ENCODE data around the gene DDX54.

DDX54 gene

GRCh38 chr12:113158439-113159203 lies 26.7 kb downstream of the DDX54 start:
- Histone ChIP-seq H3K9ac (ENCODE audit: low read length in 2 of 2) (no peak overlapping the region), H3K27me3 (ENCODE audit: control insufficient read depth in 1 of 2, insufficient read depth in 2 of 2, low read length in 2 of 2) (peaks cover 20 to 28% of the 10 kb centered on the region in 2 donors), H3K4me3 (ENCODE audit: low read length in 2 of 2) (no peak overlapping the region), H3K27ac (ENCODE audit: low read length) (no peak overlapping the region), H3K9me3 (ENCODE audit: control insufficient read depth in 2 of 2, low read length in 2 of 2) (no peaks in the 10 kb centered on the region), H3K36me3 (ENCODE audit: control insufficient read depth in 2 of 2, insufficient read depth in 2 of 2, low read length in 2 of 2) (peaks cover 38 to 48% of the 10 kb centered on the region in 2 donors), H3K4me1 (ENCODE audit: control insufficient read depth, insufficient read depth, low read length) (peaks cover 6% of the 10 kb centered on the region)

GRCh38 chr12:113157218-113157859 lies 27.9 kb downstream of the DDX54 start:
- H3K4me1 ChIP-seq (ENCODE audit: control insufficient read depth, insufficient read depth, low read length), result peaks cover 16% of the 10 kb centered on the region
- H3K27ac ChIP-seq (ENCODE audit: low read length), result no peak overlapping the region
- no peak overlapping the region for H3K4me3 ChIP-seq (ENCODE audit: low read length in 2 of 2)
- H3K27me3 ChIP-seq (ENCODE audit: control insufficient read depth in 1 of 2, insufficient read depth in 2 of 2, low read length in 2 of 2), result peaks cover 24 to 34% of the 10 kb centered on the region in 2 donors
- H3K9ac ChIP-seq (ENCODE audit: low read length in 2 of 2), result no peak overlapping the region
- H3K9me3 ChIP-seq (ENCODE audit: control insufficient read depth in 2 of 2, low read length in 2 of 2), result no peaks in the 10 kb centered on the region
- peaks cover 30 to 38% of the 10 kb centered on the region in 2 donors for H3K36me3 ChIP-seq (ENCODE audit: control insufficient read depth in 2 of 2, insufficient read depth in 2 of 2, low read length in 2 of 2)

- Histone ChIP-seq H3K27me3 (ENCODE audit: control insufficient read depth in 1 of 2, insufficient read depth in 2 of 2, low read length in 2 of 2) (peaks cover 32 to 40% of the 10 kb centered on the region in 2 donors), H3K4me1 (ENCODE audit: control insufficient read depth, insufficient read depth, low read length) (peaks cover 16% of the 10 kb centered on the region), H3K9ac (ENCODE audit: low read length in 2 of 2) (no peak overlapping the region), H3K36me3 (ENCODE audit: control insufficient read depth in 2 of 2, insufficient read depth in 2 of 2, low read length in 2 of 2) (peaks cover 19 to 24% of the 10 kb centered on the region in 2 donors), H3K4me3 (ENCODE audit: low read length in 2 of 2) (no peak overlapping the region), H3K27ac (ENCODE audit: low read length) (no peak overlapping the region), H3K9me3 (ENCODE audit: control insufficient read depth in 2 of 2, low read length in 2 of 2) (no peaks in the 10 kb centered on the region)
These were observed 29.6 kb downstream of the DDX54 start for GRCh38 chr12:113155646-113156045.

GRCh38 chr12:113155060-113155459 lies 30.2 kb downstream of the DDX54 start:
- Histone ChIP-seq H3K27ac (ENCODE audit: low read length) (no peak overlapping the region), H3K4me3 (ENCODE audit: low read length in 2 of 2) (no peak overlapping the region), H3K4me1 (ENCODE audit: control insufficient read depth, insufficient read depth, low read length) (peaks cover 16% of the 10 kb centered on the region), H3K9me3 (ENCODE audit: control insufficient read depth in 2 of 2, low read length in 2 of 2) (no peaks in the 10 kb centered on the region), H3K27me3 (ENCODE audit: control insufficient read depth in 1 of 2, insufficient read depth in 2 of 2, low read length in 2 of 2) (peaks cover 38 to 40% of the 10 kb centered on the region in 2 donors), H3K9ac (ENCODE audit: low read length in 2 of 2) (no peak overlapping the region), H3K36me3 (ENCODE audit: control insufficient read depth in 2 of 2, insufficient read depth in 2 of 2, low read length in 2 of 2) (peaks cover 13 to 19% of the 10 kb centered on the region in 2 donors)

GRCh38 chr12:113154351-113154973 lies 30.8 kb downstream of the DDX54 start:
- no peak overlapping the region for H3K27ac ChIP-seq (ENCODE audit: low read length)
- peak overlapping the region; percentile 22 to 35 for H3K4me3 ChIP-seq (ENCODE audit: low read length in 2 of 2)
- peaks cover 22% of the 10 kb centered on the region for H3K4me1 ChIP-seq (ENCODE audit: control insufficient read depth, insufficient read depth, low read length)
- no peak overlapping the region for H3K9ac ChIP-seq (ENCODE audit: low read length in 2 of 2)
- peaks cover 39 to 40% of the 10 kb centered on the region in 2 donors for H3K27me3 ChIP-seq (ENCODE audit: control insufficient read depth in 1 of 2, insufficient read depth in 2 of 2, low read length in 2 of 2)
- no peaks in the 10 kb centered on the region for H3K9me3 ChIP-seq (ENCODE audit: control insufficient read depth in 2 of 2, low read length in 2 of 2)
- peaks cover 10 to 14% of the 10 kb centered on the region in 2 donors for H3K36me3 ChIP-seq (ENCODE audit: control insufficient read depth in 2 of 2, insufficient read depth in 2 of 2, low read length in 2 of 2)

- Histone ChIP-seq H3K9ac (ENCODE audit: low read length in 2 of 2) (no peak overlapping the region), H3K9me3 (ENCODE audit: control insufficient read depth in 2 of 2, low read length in 2 of 2) (no peaks in the 10 kb centered on the region), H3K36me3 (ENCODE audit: control insufficient read depth in 2 of 2, insufficient read depth in 2 of 2, low read length in 2 of 2) (peaks cover under 1 to 6% of the 10 kb centered on the region in 2 donors), H3K4me3 (ENCODE audit: low read length in 2 of 2) (peak overlapping the region in 1 of 2 donors; percentile 66), H3K4me1 (ENCODE audit: control insufficient read depth, insufficient read depth, low read length) (peaks cover 24% of the 10 kb centered on the region), H3K27ac (ENCODE audit: low read length) (no peak overlapping the region), H3K27me3 (ENCODE audit: control insufficient read depth in 1 of 2, insufficient read depth in 2 of 2, low read length in 2 of 2) (peaks cover 39 to 40% of the 10 kb centered on the region in 2 donors)
These were observed 32.2 kb downstream of the DDX54 start for GRCh38 chr12:113152835-113153814.

GRCh38 chr12:113152196-113152834 lies 33.0 kb downstream of the DDX54 start:
- H3K4me3 ChIP-seq (ENCODE audit: low read length in 2 of 2), result peak overlapping the region in 1 of 2 donors; percentile 66
- peaks cover 24% of the 10 kb centered on the region for H3K4me1 ChIP-seq (ENCODE audit: control insufficient read depth, insufficient read depth, low read length)
- H3K9me3 ChIP-seq (ENCODE audit: control insufficient read depth in 2 of 2, low read length in 2 of 2), result no peaks in the 10 kb centered on the region
- no peak overlapping the region for H3K9ac ChIP-seq (ENCODE audit: low read length in 2 of 2)
- H3K27ac ChIP-seq (ENCODE audit: low read length), result no peak overlapping the region
- H3K36me3 ChIP-seq (ENCODE audit: control insufficient read depth in 2 of 2, insufficient read depth in 2 of 2, low read length in 2 of 2), result no peaks in the 10 kb centered on the region
- H3K27me3 ChIP-seq (ENCODE audit: control insufficient read depth in 1 of 2, insufficient read depth in 2 of 2, low read length in 2 of 2), result peaks cover 39 to 40% of the 10 kb centered on the region in 2 donors

GRCh38 chr12:113151655-113152054 lies 33.6 kb downstream of the DDX54 start:
- Histone ChIP-seq H3K9me3 (ENCODE audit: control insufficient read depth in 2 of 2, low read length in 2 of 2) (no peaks in the 10 kb centered on the region), H3K27ac (ENCODE audit: low read length) (no peak overlapping the region), H3K4me1 (ENCODE audit: control insufficient read depth, insufficient read depth, low read length) (peaks cover 24% of the 10 kb centered on the region), H3K4me3 (ENCODE audit: low read length in 2 of 2) (no peak overlapping the region), H3K9ac (ENCODE audit: low read length in 2 of 2) (no peak overlapping the region), H3K36me3 (ENCODE audit: control insufficient read depth in 2 of 2, insufficient read depth in 2 of 2, low read length in 2 of 2) (no peaks in the 10 kb centered on the region), H3K27me3 (ENCODE audit: control insufficient read depth in 1 of 2, insufficient read depth in 2 of 2, low read length in 2 of 2) (peaks cover 39 to 40% of the 10 kb centered on the region in 2 donors)

- H3K27ac ChIP-seq (ENCODE audit: low read length), result no peak within 1 kb of the TSS
- no peaks in the 10 kb centered on the region for H3K9me3 ChIP-seq (ENCODE audit: control insufficient read depth in 2 of 2, low read length in 2 of 2)
- H3K9ac ChIP-seq (ENCODE audit: low read length in 2 of 2), result no peak within 1 kb of the TSS
- H3K4me1 ChIP-seq (ENCODE audit: control insufficient read depth, insufficient read depth, low read length), result peaks cover 22% of the 10 kb centered on the region
- no peaks in the 10 kb centered on the region for H3K36me3 ChIP-seq (ENCODE audit: control insufficient read depth in 2 of 2, insufficient read depth in 2 of 2, low read length in 2 of 2)
- no peak within 1 kb of the TSS for H3K4me3 ChIP-seq (ENCODE audit: low read length in 2 of 2)
- H3K27me3 ChIP-seq (ENCODE audit: control insufficient read depth in 1 of 2, insufficient read depth in 2 of 2, low read length in 2 of 2), result peaks cover 23 to 28% of the 10 kb centered on the region in 2 donors
These were observed 35.7 kb downstream of the DDX54 start, which contains the start of gene CFAP73 for GRCh38 chr12:113149361-113150150. Gene CFAP73 (plus strand): TSS chr12:113149724. CDS start chr12:113149858, 134 bp downstream.

Data from stomach smooth muscle (tissue), 2 donors.